SK-N-SH (cell line): ENCODE measurements around the gene RRM2. TPM values are rescaled to one million over a fixed set of nuclear protein-coding genes. Genes with fewer than 3 reads are reported as not detected.

ENCODE experiments used
- CTCF ChIA-PET: fragments of 300-600, 350-600 bp; formaldehyde crosslinking; extraction: SDS; loops from one replicate; lab custom pipeline; 2021; lab: Yijun Ruan, JAX
- POLR2A ChIA-PET: fragments of 350-600 bp; sonication (Branson Sonifier 250); formaldehyde crosslinking; extraction: SDS; loops from one replicate; lab custom pipeline; 2020; ENCODE audit warnings: antibody characterized with exemption, inconsistent platforms; lab: Yijun Ruan, JAX
- DNase-seq: peaks from one replicate; pipeline ENCODE4 v3.0.0; 2012
- H2AFZ ChIP-seq: fragments of 200-600 bp; sonication (generic); 2 replicates; pipeline ENCODE4 v1.8.1; 2016; ENCODE audit warnings: antibody characterized with exemption, mild to moderate bottlenecking, low read depth
- H3F3A ChIP-seq: fragments of 200-600 bp; sonication (generic); replicated peaks from 2 replicates; pipeline ENCODE3; 2016; ENCODE audit warnings: antibody characterized with exemption, mild to moderate bottlenecking; ENCODE audit not compliant: insufficient read depth
- H3K27ac ChIP-seq, 2 experiments: fragments of 200-500 bp in 1 of 2; fragments of 200-600 bp in 1 of 2; sonication (Bioruptor generic) in 1 of 2; sonication (generic), shearing (Covaris generic) in 1 of 2; 2 replicates each; pipeline versions ENCODE4 v1.5.1 to v1.6.1; 2014 to 2016; ENCODE audit warnings: low read depth in 2 of 2, inconsistent platforms in 1 of 2, low read length in 1 of 2, mild to moderate bottlenecking in 1 of 2, mixed read lengths in 1 of 2
- H3K27me3 ChIP-seq: fragments of 200-600 bp; sonication (generic), shearing (Covaris generic); 2 replicates; pipeline ENCODE4 v1.6.1; 2016; ENCODE audit warnings: mixed run types; ENCODE audit not compliant: insufficient read depth
- H3K36me3 ChIP-seq, 2 experiments: fragments of 200-500 bp in 1 of 2; fragments of 200-600 bp in 1 of 2; sonication (Bioruptor generic) in 1 of 2; sonication (generic) in 1 of 2; replicated peaks in 1 of 2; 2 replicates each; pipeline versions ENCODE3 to v1.5.1; 2014 to 2016; ENCODE audit warnings: low read length in 1 of 2, mild to moderate bottlenecking in 1 of 2; ENCODE audit not compliant: insufficient read depth in 2 of 2, control insufficient read depth in 1 of 2
- H3K4me1 ChIP-seq, 2 experiments: fragments of 200-500 bp in 1 of 2; fragments of 200-600 bp in 1 of 2; sonication (Bioruptor generic) in 1 of 2; sonication (generic), shearing (Covaris generic) in 1 of 2; 2 replicates each; pipeline versions ENCODE4 v1.5.1 to v1.6.1; 2014 to 2016; ENCODE audit warnings: low read depth in 1 of 2, low read length in 1 of 2, mixed run types in 1 of 2; ENCODE audit not compliant: insufficient read depth in 2 of 2, control insufficient read depth in 1 of 2
- H3K4me2 ChIP-seq: fragments of 200-600 bp; sonication (generic), shearing (Covaris generic); 2 replicates; pipeline ENCODE4 v1.6.1; 2017; ENCODE audit warnings: mixed run types
- H3K4me3 ChIP-seq, 2 experiments: fragments of 200-500 bp in 1 of 2; fragments of 200-600 bp in 1 of 2; sonication (Bioruptor generic) in 1 of 2; sonication (generic), shearing (Covaris generic) in 1 of 2; 2 replicates each; pipeline versions ENCODE4 v1.5.1 to v1.8.1; 2014 to 2016; ENCODE audit warnings: low read depth in 2 of 2, inconsistent platforms in 1 of 2, low read length in 1 of 2, mild to moderate bottlenecking in 1 of 2, mixed read lengths in 1 of 2, moderate library complexity in 1 of 2
- H3K79me2 ChIP-seq: fragments of 200-600 bp; sonication (generic); 2 replicates; pipeline ENCODE4 v1.8.1; 2017; ENCODE audit warnings: mild to moderate bottlenecking; ENCODE audit not compliant: insufficient read depth
- H3K9ac ChIP-seq: fragments of 200-600 bp; sonication (generic); 2 replicates; pipeline ENCODE4 v1.6.1; 2017; ENCODE audit warnings: mixed run types
- H3K9me2 ChIP-seq: fragments of 200-600 bp; sonication (generic); 2 replicates; pipeline ENCODE4 v1.6.1; 2017; ENCODE audit warnings: mixed run types
- H3K9me3 ChIP-seq: fragments of 200-600 bp; sonication (generic); 2 replicates; pipeline ENCODE4 v1.6.1; 2017; ENCODE audit warnings: mixed run types, mild to moderate bottlenecking, moderate library complexity
- H4K20me1 ChIP-seq: fragments of 200-600 bp; sonication (generic); 2 replicates; pipeline ENCODE4 v1.6.1; 2017; ENCODE audit warnings: mild to moderate bottlenecking, mixed run types; ENCODE audit not compliant: insufficient read depth
- CTCF ChIP-seq: fragments of 200-600 bp; sonication (generic); IDR thresholded peaks from 2 replicates; pipeline ENCODE4 v1.6.1; 2017; ENCODE audit warnings: antibody characterized with exemption, mild to moderate bottlenecking, moderate library complexity
- FOSL2 ChIP-seq: IDR thresholded peaks from 2 replicates; pipeline ENCODE4 v1.4.0; 2012; ENCODE audit warnings: low read depth, mild to moderate bottlenecking, moderate library complexity, borderline replicate concordance
- FOXJ3 ChIP-seq: sonication (generic); formaldehyde crosslinking; IDR thresholded peaks from 2 replicates; pipeline ENCODE4 v1.5.1; 2020; ENCODE audit warnings: mild to moderate bottlenecking, missing genetic modification reagents
- GATA2 ChIP-seq: sonication (generic); formaldehyde crosslinking; IDR thresholded peaks from 2 replicates; pipeline ENCODE4 v1.5.0; 2020; ENCODE audit warnings: mild to moderate bottlenecking, missing genetic modification reagents
- MAX ChIP-seq: IDR thresholded peaks from 2 replicates; pipeline ENCODE4 v1.4.0; 2012; ENCODE audit warnings: low read depth
- NRF1 ChIP-seq: IDR thresholded peaks from 2 replicates; pipeline ENCODE4 v1.6.1; 2012; ENCODE audit warnings: low read depth, mild to moderate bottlenecking, low read length
- POLR2AphosphoS5 ChIP-seq: IDR thresholded peaks from 2 replicates; pipeline ENCODE4 v1.6.1; 2012; ENCODE audit warnings: low read depth, low read length
- RAD21 ChIP-seq: IDR thresholded peaks from 2 replicates; pipeline ENCODE4 v1.6.1; 2012; ENCODE audit warnings: mild to moderate bottlenecking, low read length
- RFX5 ChIP-seq: IDR thresholded peaks from 2 replicates; pipeline ENCODE4 v1.6.1; 2012; ENCODE audit warnings: mild to moderate bottlenecking, improper control_type of control experiment, low read length
- SMC3 ChIP-seq: IDR thresholded peaks from 2 replicates; pipeline ENCODE4 v1.6.1; 2012; ENCODE audit warnings: low read depth, low read length, improper control_type of control experiment
- USF1 ChIP-seq: IDR thresholded peaks from 2 replicates; pipeline ENCODE4 v1.4.0; 2012; ENCODE audit warnings: low read depth, borderline replicate concordance
- WGBS: methylation state at CpG from one replicate; pipeline ENCODE4 v1.1.6; 2017; ENCODE audit warnings: low lambda C conversion rate; 5-methylcytosine and 5-hydroxymethylcytosine counted together
- polyA plus RNA-seq, 3 experiments: library from polyadenylated mRNA; depleted of rRNA; stranded (reverse); fragments of >200 nt; gene quantifications; 2 replicates each; pipeline ENCODE4 v1.2.3, GENCODE V29; 2012
- TF ChIP-seq, protein P1 (sequence below): IDR thresholded peaks from 2 replicates; pipeline ENCODE4 v1.6.1; 2012; ENCODE audit warnings: mild to moderate bottlenecking, low read depth, low read length, moderate library complexity
- TF ChIP-seq, protein P2 (sequence below): fragments of 150-350 bp; IDR thresholded peaks from 2 replicates; pipeline ENCODE4 v1.6.1; 2017; ENCODE audit warnings: antibody characterized with exemption, low read length, low read depth, borderline replicate concordance

The RRM2 gene
- polyA plus RNA-seq, 1 of the 3 experiments (the other 2 are of a cell fraction) = 38.9 TPM

- no peaks in the 10 kb centered on the region for H3K9me2 ChIP-seq
- peak; percentile 79 for DNase-seq
- no peak overlapping the region for H3K9ac ChIP-seq
- H3K36me3 ChIP-seq = no peaks in the 10 kb centered on the region
- ChIA-PET CTCF (interaction anchor here (0.7 to 36.2 kb wide), 9 partner anchors 11 to 341 kb away, joined by 3 to 946 read pairs (median 3); partner anchors contain the start of gene CYS1), POLR2A (interaction anchor here (1.3 kb wide), 1 partner anchor 22 kb away, joined by 5 read pairs; no protein-coding TSS in a partner anchor)
- H4K20me1 ChIP-seq = no peaks in the 10 kb centered on the region
- no peaks in the 10 kb centered on the region for H3F3A ChIP-seq
- WGBS = 79% methylated on average over 13 of the region's 13 CpGs
- TF ChIP-seq GATA2 (CRISPR knock-in tag) = peak; percentile 39; the same call in 1 of the 2 replicates
- no peak for TF ChIP-seq POLR2AphosphoS5
- no peak for TF ChIP-seq CTCF
- TF ChIP-seq, protein P1, sequence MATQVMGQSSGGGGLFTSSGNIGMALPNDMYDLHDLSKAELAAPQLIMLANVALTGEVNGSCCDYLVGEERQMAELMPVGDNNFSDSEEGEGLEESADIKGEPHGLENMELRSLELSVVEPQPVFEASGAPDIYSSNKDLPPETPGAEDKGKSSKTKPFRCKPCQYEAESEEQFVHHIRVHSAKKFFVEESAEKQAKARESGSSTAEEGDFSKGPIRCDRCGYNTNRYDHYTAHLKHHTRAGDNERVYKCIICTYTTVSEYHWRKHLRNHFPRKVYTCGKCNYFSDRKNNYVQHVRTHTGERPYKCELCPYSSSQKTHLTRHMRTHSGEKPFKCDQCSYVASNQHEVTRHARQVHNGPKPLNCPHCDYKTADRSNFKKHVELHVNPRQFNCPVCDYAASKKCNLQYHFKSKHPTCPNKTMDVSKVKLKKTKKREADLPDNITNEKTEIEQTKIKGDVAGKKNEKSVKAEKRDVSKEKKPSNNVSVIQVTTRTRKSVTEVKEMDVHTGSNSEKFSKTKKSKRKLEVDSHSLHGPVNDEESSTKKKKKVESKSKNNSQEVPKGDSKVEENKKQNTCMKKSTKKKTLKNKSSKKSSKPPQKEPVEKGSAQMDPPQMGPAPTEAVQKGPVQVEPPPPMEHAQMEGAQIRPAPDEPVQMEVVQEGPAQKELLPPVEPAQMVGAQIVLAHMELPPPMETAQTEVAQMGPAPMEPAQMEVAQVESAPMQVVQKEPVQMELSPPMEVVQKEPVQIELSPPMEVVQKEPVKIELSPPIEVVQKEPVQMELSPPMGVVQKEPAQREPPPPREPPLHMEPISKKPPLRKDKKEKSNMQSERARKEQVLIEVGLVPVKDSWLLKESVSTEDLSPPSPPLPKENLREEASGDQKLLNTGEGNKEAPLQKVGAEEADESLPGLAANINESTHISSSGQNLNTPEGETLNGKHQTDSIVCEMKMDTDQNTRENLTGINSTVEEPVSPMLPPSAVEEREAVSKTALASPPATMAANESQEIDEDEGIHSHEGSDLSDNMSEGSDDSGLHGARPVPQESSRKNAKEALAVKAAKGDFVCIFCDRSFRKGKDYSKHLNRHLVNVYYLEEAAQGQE = no peak
- TF ChIP-seq FOSL2 = no peak
- peak; percentile 61; the same call in 1 of the 2 replicates for TF ChIP-seq RFX5
- no peak for TF ChIP-seq SMC3
- no peak for TF ChIP-seq MAX
- TF ChIP-seq, protein P2, sequence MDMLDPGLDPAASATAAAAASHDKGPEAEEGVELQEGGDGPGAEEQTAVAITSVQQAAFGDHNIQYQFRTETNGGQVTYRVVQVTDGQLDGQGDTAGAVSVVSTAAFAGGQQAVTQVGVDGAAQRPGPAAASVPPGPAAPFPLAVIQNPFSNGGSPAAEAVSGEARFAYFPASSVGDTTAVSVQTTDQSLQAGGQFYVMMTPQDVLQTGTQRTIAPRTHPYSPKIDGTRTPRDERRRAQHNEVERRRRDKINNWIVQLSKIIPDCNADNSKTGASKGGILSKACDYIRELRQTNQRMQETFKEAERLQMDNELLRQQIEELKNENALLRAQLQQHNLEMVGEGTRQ = no peak
- no peak for TF ChIP-seq FOXJ3 (CRISPR knock-in tag)
- no peak for TF ChIP-seq RAD21
- no peak for TF ChIP-seq USF1
- no peak for TF ChIP-seq NRF1
- H3K4me2 ChIP-seq = no peak overlapping the region
- peak overlapping the region in 1 of 2 experiments; percentile 31; a peak in 1 of 4 replicates for H3K27ac ChIP-seq
- H3K4me3 ChIP-seq = no peak overlapping the region
- H3K9me3 ChIP-seq = no peaks in the 10 kb centered on the region
- no peaks in the 10 kb centered on the region for H3K79me2 ChIP-seq
- H3K27me3 ChIP-seq = no peaks in the 10 kb centered on the region
- no peak overlapping the region for H2AFZ ChIP-seq
- peaks cover 0 to 13% of the 10 kb centered on the region in 2 experiments; a peak in 1 of 4 replicates for H3K4me1 ChIP-seq
These were observed 28.2 kb upstream of the RRM2 start for GRCh38 chr2:10094271-10094814.
